HEK293 (cell line): Measurements from ENCODE around the gene CHIT1.
A peak's percentile ranks its signal among the peaks of the same experiment; 100 is the strongest.

Experiments
- GLI4 ChIP-seq: fragments of 450-650 bp; formaldehyde crosslinking; IDR thresholded peaks from 2 replicates; pipeline ENCODE4 v1.5.1; 2016; ENCODE audit warnings: missing biosample characterization, missing genetic modification characterization
- SCRT1 ChIP-seq: fragments of 450-650 bp; formaldehyde crosslinking; IDR thresholded peaks from 2 replicates; pipeline ENCODE4 v1.5.1; 2016; ENCODE audit warnings: missing biosample characterization, missing genetic modification characterization, borderline replicate concordance
- YY1 ChIP-seq: fragments of 450-650 bp; formaldehyde crosslinking; IDR thresholded peaks from 2 replicates; pipeline ENCODE4 v1.5.1; 2018; ENCODE audit warnings: missing biosample characterization, missing genetic modification characterization
- ZNF140 ChIP-seq: fragments of 450-650 bp; formaldehyde crosslinking; IDR thresholded peaks from 2 replicates; pipeline ENCODE4 v1.5.1; 2016; ENCODE audit warnings: missing biosample characterization, missing genetic modification characterization
- ZNF350 ChIP-seq: fragments of 450-650 bp; formaldehyde crosslinking; IDR thresholded peaks from 2 replicates; pipeline ENCODE4 v1.5.0; 2017; ENCODE audit warnings: missing biosample characterization, mild to moderate bottlenecking, missing genetic modification characterization
- ZNF449 ChIP-seq: fragments of 450-650 bp; formaldehyde crosslinking; IDR thresholded peaks from 2 replicates; pipeline ENCODE4 v1.5.1; 2017; ENCODE audit warnings: missing biosample characterization, mild to moderate bottlenecking, missing genetic modification characterization, moderate library complexity
- ZNF549 ChIP-seq: fragments of 450-650 bp; IDR thresholded peaks from 2 replicates; pipeline ENCODE4 v1.5.1; 2018; ENCODE audit warnings: missing biosample characterization, missing genetic modification characterization, mild to moderate bottlenecking, inconsistent platforms, moderate library complexity
- ZNF629 ChIP-seq: fragments of 450-650 bp; formaldehyde crosslinking; IDR thresholded peaks from 2 replicates; pipeline ENCODE4 v1.5.1; 2017; ENCODE audit warnings: missing biosample characterization, missing genetic modification characterization
- TF ChIP-seq, protein P1 (sequence below): fragments of 450-650 bp; formaldehyde crosslinking; IDR thresholded peaks from 2 replicates; pipeline ENCODE4 v1.5.1; 2016; ENCODE audit warnings: missing biosample characterization, missing genetic modification characterization

DNA sequence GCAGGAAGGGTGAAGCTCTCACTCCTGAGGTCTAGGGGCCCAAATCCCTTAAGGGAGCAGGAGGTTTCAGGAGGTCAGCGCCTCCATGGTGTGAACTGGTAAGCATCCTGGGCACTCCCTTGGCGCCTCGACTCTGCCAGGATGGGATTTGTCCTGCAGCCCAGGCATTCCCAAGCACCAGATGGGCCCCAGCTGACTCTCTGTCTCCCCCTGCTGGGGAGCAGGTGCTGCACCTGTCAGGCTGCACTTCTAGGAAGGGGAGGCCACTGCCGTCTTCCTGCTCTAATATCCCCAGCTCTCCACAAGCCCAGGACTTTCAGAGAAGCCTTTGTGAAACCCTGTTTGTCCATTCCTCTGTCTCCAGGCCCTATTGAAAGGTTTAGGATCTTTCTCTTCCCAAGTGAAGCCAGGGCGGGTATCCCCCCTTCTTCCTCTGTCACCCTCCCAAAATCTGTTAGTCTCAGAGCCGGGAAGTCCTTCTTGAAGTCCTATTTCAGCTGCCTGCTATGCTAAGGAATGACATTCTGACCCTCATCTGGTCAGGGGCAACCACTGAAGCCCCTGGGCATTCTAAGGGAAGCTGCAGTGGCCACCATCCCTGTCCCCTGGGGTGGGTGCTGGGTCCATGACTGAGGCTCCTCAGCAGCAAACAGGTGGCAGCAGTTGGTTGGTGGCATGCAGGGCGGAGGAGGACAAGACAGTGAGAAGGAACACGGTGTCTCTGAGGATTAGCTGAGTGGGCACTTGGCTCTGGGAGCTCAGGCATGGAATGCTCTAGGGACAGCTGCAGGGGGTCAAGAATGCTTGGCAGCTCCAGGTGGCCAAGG, 57.1 kb downstream of the CHIT1 start:
- TF ChIP-seq ZNF549 (tag by site-specific recombination) (no peak), YY1 (tag by site-specific recombination) (no peak), ZNF350 (tag by site-specific recombination) (no peak), ZNF140 (tag by site-specific recombination) (no peak), SCRT1 (tag by site-specific recombination) (peak; percentile 44; the same call in 1 of the 2 replicates), ZNF449 (tag by site-specific recombination) (no peak), GLI4 (tag by site-specific recombination) (no peak), ZNF629 (no peak)
- TF ChIP-seq, protein P1, sequence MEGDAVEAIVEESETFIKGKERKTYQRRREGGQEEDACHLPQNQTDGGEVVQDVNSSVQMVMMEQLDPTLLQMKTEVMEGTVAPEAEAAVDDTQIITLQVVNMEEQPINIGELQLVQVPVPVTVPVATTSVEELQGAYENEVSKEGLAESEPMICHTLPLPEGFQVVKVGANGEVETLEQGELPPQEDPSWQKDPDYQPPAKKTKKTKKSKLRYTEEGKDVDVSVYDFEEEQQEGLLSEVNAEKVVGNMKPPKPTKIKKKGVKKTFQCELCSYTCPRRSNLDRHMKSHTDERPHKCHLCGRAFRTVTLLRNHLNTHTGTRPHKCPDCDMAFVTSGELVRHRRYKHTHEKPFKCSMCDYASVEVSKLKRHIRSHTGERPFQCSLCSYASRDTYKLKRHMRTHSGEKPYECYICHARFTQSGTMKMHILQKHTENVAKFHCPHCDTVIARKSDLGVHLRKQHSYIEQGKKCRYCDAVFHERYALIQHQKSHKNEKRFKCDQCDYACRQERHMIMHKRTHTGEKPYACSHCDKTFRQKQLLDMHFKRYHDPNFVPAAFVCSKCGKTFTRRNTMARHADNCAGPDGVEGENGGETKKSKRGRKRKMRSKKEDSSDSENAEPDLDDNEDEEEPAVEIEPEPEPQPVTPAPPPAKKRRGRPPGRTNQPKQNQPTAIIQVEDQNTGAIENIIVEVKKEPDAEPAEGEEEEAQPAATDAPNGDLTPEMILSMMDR, result peak; percentile 85
